GM18858 (cell line): ENCODE measurements around the gene EGLN2.
"Not testable (repeated sequence)": the region's sequence is repeated elsewhere in the genome, so short reads cannot be mapped to it uniquely, and the experiment has no call there.

Experiments
- ATAC-seq: cut with Tn5 transposase; IDR thresholded peaks from one replicate; pipeline ENCODE4 v1.9.1; 2021; ENCODE audit not compliant: unreplicated experiment

Gene EGLN2

GRCh38 chr19:40801426-40802299 lies 2.7 kb downstream of the EGLN2 start:
- no peak for ATAC-seq

GRCh38 chr19:40802300-40803169 lies 3.5 kb downstream of the EGLN2 start:
- ATAC-seq = no peak

DNA sequence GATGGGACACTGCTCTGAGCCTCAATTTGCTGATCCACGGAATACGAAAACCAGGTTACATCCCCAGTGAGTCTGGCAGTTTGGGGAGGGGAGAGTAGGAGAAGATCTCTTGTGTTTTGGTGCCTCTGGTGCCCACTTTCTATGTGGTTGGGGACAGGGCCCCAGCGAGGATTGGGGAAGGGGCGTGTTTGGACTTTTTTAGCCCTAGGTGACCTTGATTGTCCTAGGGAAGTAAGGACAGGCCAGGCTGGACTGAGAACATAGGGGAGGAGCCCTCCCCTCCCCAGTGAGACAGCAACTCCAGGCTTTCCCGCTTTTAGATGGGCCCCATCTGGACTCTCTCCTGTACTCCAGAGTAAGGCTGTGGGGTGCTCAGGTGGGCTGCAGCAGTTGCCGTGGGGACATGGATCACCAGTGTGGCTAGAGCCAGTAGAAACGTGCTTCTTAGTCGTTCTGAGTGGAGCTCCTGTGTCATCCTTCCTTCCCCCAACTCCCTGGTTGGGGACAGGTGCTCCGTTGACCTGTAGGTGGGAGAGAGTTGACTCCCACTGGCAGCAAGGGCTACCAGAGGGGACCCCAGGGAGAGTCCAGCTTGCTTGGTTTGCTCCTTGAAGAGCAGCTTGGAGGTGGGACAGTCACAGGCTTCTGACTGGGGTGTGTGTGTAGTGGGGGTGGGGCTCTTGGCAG lies 4.3 kb downstream of the EGLN2 start:
- ATAC-seq = no peak

DNA sequence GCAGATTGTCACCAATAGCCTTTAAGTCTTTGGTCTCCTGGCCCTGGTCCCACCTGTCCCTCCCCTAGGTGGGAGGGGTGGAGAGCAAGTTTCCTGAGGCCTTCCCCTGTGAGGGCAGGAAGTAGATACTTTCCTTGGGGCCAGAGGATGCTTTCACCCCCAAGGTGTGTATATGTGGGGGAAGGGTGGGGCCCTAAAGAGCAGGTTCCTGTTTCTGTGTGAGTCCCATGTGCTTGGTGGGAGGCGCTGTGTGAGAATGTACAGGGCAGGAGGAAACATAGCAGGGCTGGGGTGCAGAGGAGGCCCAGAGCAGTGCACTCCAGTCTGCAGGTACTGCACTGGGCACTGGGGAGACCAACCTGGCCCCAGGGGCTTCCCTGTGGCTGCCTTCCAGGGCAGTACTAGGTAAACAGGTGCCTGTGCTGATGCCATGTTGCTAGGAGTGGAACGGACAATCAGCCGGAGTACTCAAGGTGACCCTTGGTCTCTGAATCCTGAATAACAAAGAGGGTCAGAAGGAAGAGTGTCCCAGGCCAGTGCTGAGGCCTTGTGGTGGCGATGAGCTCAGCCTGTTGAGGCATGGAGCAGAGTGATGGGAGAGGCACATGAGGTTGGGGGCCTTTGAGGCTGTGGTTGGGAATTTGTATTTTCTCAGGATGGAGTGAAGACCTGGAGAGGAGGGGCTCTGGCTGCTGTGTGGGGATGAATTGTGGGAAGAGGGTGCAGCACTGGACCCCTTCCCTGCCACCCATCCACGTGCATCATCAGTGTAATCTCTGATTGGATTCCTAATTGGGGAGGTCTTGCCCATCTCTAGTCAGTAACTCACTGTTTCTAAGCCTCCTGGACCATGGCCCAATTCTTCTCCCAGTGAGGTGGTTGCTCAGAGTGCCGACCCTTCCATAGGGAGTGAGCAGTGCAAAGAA lies 5.1 kb downstream of the EGLN2 start:
- ATAC-seq = no peak

- no peak for ATAC-seq
Measured at GRCh38 chr19:40804783-40805242, 5.8 kb downstream of the EGLN2 start.

- ATAC-seq = no peak
Measured at GRCh38 chr19:40805258-40805868, 6.4 kb downstream of the EGLN2 start.

- no peak for ATAC-seq
Measured at GRCh38 chr19:40806423-40807146, 7.6 kb downstream of the EGLN2 start.

GRCh38 chr19:40807147-40808020 lies 8.4 kb downstream of the EGLN2 start:
- no peak for ATAC-seq

DNA sequence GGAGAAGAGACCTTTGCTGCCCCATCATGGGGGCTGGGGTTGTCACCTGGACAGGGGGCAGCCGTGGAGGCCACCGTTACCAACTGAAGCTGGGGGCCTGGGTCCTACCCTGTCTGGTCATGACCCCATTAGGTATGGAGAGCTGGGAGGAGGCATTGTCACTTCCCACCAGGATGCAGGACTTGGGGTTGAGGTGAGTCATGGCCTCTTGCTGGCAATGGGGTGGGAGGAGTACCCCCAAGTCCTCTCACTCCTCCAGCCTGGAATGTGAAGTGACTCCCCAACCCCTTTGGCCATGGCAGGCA lies 9.0 kb downstream of the EGLN2 start:
- no peak for ATAC-seq

DNA sequence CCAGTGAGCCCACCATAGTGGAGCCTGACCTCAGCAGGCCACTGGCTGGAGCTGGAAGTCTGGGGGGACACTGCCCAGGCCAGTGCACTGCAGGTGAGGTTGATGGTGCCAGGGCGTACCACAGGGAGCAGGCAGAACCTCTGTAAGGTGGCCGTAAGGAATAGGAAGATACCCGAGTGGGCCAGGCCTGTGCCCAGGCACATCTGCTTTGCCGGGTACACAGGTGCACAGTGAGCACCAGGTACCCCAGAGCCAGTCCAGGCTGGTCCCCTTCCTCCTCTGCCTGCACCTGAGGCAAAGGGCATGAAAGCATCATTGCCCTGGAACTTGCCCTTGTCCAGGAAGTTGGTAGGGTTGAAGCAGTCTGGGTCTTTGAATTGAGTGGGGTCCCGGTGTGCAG lies 9.5 kb downstream of the EGLN2 start:
- no peak for ATAC-seq

DNA sequence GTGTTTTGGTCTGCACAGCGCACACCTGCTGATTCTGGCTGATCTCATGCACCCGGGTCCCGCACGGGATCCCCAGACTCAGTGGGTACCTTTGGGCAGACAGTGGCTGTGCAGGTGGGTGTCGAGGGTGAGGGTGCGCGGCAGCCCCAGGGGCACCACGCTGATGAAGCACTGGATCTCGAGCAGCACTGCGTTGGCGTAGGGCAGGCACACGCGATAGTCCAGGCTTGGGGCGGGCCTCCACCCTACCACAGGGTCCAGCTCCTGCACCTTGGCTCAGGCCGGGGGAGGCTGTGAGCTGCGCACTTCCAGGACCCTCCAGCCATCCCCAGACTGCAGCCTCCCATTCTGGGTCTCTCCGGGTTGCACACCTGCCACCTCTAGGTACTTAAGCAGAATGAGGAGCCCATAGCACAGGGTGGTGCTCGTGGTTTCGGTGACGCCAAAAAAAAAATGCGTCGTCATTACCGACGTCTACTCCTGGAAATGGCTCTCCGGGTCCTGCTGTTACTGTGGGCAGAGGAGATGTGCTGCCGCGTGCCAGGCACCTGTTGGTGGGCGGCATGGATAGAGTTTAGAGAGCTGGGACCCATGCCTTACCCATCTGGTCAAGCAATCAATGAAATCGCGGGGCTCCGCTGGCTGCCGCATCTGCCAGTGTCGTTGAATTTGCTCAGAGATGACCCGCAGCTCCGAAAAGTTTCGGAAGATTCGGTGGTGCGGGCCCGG lies 10.5 kb downstream of the EGLN2 start:
- ATAC-seq = no peak

DNA sequence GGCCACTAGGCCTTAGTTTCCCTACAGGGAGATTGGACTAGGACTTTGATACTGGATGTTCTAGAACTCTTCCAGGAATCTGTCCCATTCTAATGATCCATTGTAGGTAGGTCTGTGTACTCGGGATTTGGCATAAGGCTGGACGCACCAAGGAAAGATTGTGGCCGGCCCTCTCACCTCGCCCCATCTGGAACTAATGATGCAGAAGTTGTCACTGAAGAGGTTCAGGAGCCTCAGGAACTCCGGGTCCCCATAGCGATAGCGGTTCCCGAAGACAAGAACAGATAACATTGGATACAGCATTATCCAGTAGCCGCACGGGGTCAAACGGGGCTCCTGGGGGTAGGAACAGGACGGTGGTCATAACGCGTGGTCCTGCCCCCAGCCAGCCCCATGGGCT lies 11.2 kb downstream of the EGLN2 start:
- ATAC-seq = no peak

GRCh38 chr19:40810649-40811408 lies 11.8 kb downstream of the EGLN2 start:
- ATAC-seq = not testable (repeated sequence)

DNA sequence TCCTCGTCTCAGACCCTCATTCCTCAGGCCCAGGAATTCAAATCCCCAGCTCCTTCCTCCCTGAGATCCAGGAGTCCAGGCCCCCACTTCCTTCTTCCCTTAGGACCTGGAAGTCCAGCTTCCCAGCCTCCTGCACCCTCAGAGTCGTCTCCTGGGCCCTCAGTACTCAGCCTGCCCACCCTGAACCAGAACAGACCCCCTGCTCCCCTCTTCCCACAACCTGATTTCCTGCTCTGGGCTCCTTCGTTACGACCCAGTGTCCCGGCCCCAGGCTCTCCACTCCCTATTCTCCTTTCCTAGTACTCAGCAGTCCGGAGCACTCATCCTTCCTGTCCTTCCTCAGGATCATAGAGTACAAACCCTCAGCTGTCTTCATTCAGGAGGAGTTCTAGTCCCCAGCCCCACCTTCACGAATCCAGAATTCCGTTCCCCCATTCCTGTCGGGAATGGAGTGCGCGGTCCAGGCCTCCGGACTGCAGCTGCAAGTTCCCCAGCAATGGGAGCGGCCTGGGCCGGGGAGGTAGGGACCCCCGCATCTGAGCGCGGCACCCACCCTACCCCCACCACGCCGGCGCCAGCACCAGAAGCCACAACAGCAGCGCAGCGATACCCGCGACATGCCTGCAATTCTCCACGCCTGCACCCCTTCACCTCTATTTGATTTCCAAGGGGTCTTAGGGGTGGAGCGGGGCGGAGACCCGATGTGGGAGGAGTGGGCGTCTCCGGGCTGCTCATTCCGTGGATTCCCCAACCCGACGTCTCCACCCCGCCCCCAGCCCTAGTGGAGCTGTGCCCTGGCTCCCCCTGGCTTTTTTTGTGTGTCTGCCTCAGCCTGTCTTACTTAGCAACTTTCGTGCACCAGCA lies 12.7 kb downstream of the EGLN2 start:
- ATAC-seq = no peak

GRCh38 chr19:40812571-40812970 lies 13.6 kb downstream of the EGLN2 start:
- not testable (repeated sequence) for ATAC-seq

DNA sequence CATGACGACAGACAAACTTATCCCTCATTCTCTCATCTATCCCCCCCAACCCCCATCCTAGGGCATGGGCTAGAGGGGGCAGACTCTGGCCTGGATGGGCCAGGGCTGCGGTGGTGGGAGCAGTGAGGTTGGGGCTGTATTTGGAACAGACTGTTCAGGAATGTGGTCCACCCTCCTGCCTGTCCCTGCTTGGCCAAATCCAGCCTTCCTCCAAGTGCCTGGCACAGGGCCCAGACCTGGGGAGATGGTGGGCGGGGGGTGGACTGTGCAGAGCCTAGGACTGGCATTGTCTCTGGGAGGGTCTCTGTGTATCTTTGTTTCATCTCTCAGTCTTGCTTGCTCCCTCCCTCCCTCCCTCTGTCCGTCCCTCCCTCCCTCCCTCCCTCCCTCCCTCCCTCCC lies 14.2 kb downstream of the EGLN2 start:
- ATAC-seq = no peak
